Stimulated activated CD4-positive, alpha-beta T cell treated with anti-CD3 and anti-CD28 coated beads, Interleukin-2, amount 100 ng/mL, for 24 hours (primary cell): Measurements from ENCODE around the gene TMCC2.
"Not testable (repeated sequence)": the region's sequence is repeated elsewhere in the genome, so short reads cannot be mapped to it uniquely, and the experiment has no call there.

Experiments used
- DNase-seq, 2 donors: peaks; one replicate each; pipeline ENCODE4 v3.0.0-alpha.2; 2020

Gene TMCC2

GRCh38 chr1:205227584-205228013 is at the start of gene TMCC2:
Gene TMCC2 (plus strand): TSS chr1:205227946. CDS start chr1:205228565, 619 bp downstream.
- peak; percentile 82 to 89 for DNase-seq

DNA sequence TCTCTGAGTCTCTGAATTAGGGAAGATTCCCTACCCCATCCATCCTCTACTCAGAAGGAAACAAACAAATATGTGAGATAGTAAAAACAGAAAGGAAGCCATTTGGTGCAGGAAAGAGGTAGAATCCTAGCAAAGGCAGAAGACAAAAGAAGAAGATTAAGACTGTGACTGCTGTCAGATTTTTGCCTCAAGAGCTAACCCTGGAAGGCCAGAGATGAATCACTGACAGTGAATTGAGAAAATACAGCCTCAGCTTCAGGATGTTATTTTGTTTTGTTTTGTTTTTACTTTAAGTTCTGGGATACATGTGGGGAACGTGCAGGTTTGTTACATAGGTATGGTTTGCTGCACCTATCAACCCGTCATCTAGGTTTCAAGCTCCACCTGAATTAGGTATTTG is 47.9 kb upstream of the TMCC2 start:
- DNase-seq = no peak

DNA sequence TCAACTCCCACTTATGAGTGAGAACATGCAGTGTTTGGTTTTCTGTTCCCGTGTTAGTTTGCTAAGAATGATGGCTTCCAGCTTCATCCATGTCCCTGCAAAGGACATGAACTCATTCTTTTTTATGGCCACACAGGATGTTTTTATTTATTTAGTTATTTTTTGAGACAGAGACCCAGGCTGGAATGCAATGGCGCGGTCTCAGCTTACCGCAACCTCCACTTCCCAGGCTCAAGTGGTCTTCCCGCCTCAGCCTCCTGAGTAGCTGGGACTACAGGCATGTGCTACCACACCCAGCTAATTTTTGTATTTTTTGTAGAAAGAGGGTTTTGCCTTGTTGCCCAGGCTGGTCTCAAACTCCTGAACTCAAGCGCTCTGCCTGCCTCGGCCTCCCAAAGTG is 47.4 kb upstream of the TMCC2 start:
- not testable (repeated sequence) for DNase-seq

DNA sequence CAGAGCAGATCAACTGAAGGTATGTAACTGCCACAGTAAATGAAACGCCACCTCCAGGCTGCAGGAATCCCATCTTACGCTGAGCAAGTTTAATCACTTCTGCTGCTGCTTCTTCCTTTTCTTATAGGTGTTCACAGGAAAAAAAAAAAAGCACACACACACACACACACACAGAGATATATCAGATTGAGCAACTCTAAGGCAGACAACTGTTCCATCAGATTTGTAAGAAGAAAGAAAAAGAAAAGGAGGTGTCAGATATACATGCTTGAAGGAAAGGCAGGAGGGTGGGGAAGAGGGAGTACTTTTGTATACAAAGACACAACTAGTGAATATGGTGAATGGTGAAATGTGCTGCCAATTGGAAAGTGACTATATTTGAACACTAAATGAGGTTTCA is 44.8 kb upstream of the TMCC2 start:
- no peak for DNase-seq

DNA sequence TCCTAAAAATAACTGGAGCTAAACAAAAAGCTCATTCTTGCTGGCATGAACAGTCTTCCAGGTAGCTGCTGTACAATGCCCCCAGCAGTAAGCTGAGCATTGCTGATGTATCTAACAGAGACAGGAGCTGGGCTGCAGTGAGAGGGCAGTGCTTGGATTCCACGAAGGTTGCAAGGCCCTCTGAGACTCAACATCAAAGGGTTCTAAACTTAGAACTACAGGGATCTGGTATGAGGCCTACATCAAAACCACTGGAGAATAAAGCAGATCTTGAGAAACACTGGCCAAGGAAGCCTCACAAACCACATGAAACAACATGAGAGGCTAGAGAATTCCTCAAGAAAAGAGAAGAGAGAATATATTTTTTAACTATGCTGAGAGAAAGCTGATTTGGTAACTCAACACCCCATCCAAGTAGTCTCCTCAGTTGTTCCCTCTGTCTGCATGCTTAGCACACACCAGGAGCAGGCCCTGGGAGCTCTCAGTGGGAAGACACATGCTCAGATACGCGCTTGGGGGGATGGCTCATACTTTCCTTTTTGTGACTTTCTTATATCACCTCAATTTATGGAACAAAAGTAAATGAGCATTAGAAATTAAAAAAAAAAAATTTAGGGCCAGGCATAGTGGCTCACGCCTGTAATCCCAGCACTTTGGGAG is 43.9 kb upstream of the TMCC2 start:
- DNase-seq = no peak

DNA sequence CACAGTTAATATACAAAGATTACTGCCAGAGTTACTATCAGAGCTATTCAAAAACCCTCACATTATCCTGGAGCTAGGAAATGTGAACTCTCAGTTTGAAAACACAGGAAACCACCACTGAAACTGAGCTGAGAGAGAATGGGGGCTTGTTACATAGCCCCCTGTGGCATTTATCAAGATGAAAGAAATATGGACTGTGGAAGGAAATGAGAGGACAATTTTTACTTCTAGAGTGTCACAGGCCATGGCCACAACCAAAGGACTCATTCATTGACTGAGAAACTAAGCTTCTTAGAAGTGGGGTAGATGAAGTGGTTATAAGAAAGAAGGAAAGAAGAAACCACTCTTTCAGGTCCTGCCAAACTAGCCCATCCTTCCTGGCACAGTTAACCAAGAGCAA is 41.6 kb upstream of the TMCC2 start:
- no peak for DNase-seq

- no peak for DNase-seq
Measured at GRCh38 chr1:205187420-205187819, 40.3 kb upstream of the TMCC2 start.

DNA sequence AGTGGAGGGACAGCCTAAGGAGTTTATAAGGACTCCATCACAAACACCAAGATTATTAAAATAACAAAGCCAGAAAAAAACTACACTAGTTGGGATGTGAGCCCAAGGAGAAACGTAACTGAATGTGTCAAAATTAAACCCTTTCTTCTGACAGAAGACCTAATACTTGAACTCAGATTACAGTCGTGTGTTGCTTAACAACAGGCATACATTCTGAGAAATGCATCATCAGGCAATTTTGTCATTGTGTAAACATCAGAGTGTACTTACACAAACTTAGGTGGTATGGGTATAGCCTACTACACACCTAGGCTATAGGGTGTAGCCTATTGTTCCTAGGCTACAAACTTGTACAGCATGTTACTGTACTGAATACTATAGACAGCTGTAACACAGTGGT is 39.6 kb upstream of the TMCC2 start:
- no peak for DNase-seq

DNA sequence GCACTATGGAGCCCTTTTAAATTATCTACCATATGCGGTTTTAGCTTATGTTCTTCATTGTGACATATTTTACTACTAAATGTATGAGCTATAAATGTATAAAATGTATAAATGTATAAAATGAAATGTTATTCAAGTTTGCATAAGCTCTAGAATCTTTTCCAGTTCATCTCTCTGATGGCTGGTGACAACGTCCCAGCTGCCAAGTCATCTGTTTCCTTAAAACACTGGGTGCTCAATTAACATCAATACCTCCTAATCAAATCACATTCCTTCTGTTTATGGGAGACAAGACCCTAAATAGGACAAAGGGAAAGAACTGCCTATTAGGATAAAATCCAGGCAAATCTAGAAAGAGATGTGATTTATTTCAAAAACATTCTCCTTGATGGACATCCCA is 39.1 kb upstream of the TMCC2 start:
- DNase-seq = no peak

DNA sequence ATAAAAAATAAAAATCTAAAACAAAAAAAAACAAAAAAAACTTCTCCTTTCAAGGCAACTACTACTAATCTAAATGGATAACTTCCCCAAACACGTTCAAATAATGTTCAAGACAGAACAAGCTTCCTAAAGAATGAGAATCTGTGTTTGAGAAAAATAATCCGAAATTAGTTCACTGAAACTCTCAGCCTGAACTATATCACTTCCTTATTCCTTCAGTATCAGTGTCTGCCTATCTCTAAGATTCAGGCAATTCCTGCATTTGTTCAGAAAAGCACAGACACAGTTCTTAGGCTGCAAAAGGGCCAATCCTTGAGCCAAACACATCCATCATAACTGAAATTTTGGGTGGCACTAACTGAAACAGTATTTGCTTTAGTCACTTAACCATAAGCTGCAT is 38.6 kb upstream of the TMCC2 start:
- DNase-seq = no peak

DNA sequence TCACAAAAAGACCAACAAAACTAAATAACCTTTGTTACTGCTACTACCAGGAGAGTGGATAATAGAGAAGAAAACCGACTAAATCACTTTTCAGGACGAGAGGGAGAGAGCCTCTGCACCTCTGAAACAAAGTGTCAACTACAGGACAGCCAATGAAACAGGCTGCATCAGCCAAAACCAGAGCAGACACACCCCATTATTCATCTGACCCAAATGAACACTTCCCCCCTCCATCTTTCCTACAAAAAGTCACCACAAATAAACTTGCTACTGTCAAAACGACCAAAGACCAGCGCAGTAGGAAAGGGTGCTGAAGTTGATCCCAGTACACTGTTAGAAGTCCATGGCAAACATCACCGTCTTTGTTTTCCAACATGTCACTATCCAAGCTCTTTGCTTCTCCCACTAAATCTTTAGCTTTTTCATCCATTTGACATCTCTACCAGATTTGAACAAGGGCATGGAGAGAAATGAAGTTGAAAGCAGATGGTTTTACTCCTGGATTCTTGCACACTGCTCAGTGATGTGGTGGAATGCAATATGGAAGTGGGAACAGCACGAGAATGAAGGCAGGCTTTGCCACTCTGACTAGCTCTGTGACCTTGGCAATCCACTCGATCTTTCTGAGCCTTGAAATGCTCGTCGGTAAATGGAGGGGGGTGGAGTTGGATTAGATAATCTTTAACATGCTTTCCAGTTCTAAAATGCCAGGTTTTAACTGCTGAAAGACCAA is 36.7 kb upstream of the TMCC2 start:
- DNase-seq = no peak

DNA sequence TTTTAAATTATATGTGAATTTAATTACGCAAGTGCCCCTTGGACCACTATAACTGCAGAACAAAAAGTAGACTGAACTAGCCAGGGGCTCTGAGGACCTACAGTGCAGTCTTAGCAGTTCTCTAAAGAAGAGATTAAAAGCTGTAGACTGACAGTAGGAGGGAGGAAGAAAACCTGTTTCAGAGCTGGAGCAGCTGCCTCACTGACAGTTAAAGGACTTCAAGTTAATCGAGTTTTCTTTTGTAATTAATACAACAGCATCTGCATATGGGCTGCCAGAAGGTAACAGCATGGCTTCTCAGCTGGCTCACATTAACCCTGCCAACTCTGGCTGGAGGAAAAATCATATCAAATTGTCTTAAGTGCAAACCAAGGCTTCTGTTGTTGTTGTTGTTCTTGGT is 36.1 kb upstream of the TMCC2 start:
- DNase-seq = no peak

GRCh38 chr1:205192287-205192686 is 35.5 kb upstream of the TMCC2 start:
- no peak for DNase-seq

DNA sequence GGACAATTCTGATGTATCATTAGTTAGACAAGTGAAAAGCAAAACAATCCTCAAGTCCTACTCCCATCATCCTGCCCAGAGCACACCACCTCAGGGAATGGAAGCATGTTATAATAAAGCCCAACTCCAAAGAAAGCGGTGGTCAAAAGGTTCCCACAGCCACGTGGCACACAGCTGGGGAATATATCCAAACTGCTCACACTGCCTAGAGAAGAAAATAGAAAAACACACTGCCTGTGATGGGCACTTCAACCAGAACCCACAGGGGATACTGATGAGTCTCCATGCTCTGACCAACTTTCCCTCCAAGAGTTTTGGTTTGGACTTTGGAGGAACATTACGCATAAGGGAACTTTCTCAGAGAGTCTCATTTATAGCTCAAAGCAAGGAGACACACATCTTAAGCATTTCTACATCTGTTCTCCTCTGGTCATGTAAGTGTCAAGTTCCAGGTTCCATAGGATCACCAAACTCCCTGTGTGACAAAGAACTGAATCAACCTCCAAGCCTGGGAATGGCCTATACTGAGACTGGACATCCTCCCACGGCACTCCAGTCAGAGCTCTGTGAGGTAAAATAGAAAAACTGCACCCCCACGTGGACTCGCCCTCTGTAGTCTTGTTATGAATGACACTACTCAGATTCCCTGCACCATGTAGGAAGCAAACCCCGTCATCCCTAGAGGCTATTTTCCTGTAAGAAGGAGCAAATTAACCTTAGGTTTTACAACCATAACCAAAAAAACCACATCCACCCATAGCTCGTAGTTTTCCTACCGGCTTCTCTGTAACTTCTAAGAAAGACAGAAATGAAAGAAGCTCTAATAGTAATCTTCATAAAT is 28.4 kb upstream of the TMCC2 start:
- peak; percentile 51 to 58 for DNase-seq

GRCh38 chr1:205199931-205200299 is 27.8 kb upstream of the TMCC2 start:
- peak; percentile 29 to 30 for DNase-seq

DNA sequence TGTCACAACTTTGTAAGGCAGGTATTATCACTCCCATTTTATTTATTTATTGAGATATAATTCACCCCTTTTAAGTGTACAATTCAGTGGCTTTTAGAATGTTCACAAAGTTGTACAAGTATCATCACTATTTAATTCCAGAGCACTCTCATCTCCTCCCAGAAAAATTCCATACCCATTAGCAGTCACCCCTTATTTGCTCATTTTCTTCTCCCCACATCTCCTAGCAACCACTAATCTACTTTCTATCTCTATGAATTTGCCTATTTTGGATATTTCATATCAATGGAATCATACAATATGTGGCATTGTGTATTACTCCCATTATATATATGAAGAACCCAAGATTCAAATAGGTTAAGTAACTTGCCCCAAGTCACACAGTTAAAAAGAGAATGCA is 23.2 kb upstream of the TMCC2 start:
- DNase-seq = no peak

DNA sequence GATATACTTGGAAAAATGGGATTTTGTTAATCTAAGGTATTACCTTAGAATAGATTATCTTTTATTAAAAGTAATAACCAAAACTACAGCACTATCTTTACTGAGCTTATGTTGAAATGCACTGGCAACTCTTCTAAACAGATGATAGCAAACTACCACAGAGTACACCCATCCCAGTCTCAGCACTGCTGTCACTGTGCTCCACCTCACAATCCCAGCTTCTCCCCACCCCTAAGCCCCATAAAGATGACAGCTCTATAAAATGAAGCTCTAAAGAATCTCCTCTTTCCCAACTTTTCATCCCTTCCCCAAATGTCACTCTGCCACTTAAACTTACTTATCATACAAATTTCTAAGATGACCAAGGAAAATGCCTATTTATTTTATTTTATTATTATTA is 22.7 kb upstream of the TMCC2 start:
- DNase-seq = no peak

DNA sequence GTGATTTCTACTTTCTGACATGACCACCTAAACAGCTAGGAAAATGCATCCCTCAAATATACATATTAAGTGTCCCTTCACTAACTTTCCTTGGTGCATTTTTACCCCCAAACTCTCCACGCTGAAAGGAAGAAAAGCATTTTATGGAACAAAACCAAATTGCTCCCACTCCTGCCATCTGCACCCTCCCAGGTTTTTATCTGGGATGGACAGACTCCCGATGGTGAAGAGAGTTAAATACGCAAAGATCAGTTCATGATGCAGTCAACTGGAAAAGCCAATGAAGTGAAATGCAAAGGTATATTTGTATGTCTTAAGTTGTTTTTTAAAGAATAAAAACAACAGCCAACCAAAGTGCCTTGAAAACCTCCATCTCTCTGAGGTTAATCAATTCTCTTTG is 18.9 kb upstream of the TMCC2 start:
- no peak for DNase-seq

DNA sequence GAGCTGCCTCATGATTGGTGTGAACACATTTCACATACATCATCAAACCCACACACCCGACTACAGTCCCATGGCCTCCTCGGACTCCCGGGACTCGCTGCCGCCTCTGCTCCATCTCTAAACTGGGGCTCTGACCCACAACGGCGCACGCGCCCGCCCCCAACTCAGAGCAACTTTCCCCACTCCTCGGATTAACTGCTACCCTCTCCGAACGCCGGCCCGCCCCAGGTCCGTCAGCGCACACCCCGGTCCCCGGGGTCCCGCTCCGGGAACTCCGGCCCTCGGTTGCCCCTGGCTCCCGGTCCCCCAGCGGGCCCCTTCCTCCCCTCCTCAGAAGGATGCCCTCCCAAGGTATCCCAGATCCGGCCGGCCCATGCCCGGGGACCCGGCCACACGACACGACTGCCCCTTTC is 17.0 kb upstream of the TMCC2 start:
- peak; percentile 37 to 38 for DNase-seq

GRCh38 chr1:205211169-205211838 is 16.4 kb upstream of the TMCC2 start, which contains the start of gene DSTYK:
Gene DSTYK (minus strand): TSS chr1:205211702. CDS start chr1:205211535, 167 bp downstream.
- DNase-seq = peak; percentile 91 to 93

GRCh38 chr1:205211839-205212536 is 15.8 kb upstream of the TMCC2 start:
- DNase-seq = no peak

DNA sequence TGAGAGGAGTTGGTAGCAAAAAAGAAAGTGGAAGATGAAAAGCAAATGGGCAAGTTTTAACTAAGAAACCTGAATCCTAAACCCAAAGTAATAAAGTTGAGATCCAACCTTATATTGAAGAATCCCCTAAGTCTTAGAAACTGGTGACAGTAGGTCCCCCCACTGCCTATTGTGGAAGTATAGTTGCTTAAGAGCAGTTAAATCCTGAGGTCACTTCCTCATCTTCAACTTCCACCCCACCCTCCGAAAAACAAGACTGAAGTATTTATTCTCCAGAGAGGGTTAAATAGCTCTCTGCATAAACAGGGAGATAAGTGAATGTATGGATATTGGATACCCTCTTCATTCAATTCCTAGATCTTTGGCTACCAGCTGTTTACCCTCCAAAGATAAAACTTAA is 13.0 kb upstream of the TMCC2 start:
- DNase-seq = no peak
